Fibroblast of lung (primary cell): ENCODE measurements around the gene PKIG. TPM values are rescaled to one million over a fixed set of nuclear protein-coding genes. Genes with fewer than 3 reads are reported as not detected.

ENCODE experiments used
- DNase-seq, 2 donors: peaks; one replicate each; pipeline versions ENCODE4 v3.0.0 to v3.0.0-alpha.2; 2010; ENCODE audit warnings: low read depth in 2 of 2
- H2AFZ ChIP-seq: 2 replicates; pipeline ENCODE4 v1.5.1; 2012; ENCODE audit warnings: low read length, control low read depth, inconsistent platforms
- H3K27ac ChIP-seq: 2 replicates; pipeline ENCODE4 v1.5.1; 2011; ENCODE audit warnings: low read length, control low read depth; ENCODE audit not compliant: insufficient read depth
- H3K27me3 ChIP-seq: 2 replicates; pipeline ENCODE4 v1.5.1; 2011; ENCODE audit warnings: mild to moderate bottlenecking, low read length; ENCODE audit not compliant: control insufficient read depth, insufficient read depth
- H3K36me3 ChIP-seq: 2 replicates; pipeline ENCODE4 v1.5.1; 2011; ENCODE audit warnings: low read length; ENCODE audit not compliant: control insufficient read depth, insufficient read depth
- H3K4me1 ChIP-seq: 2 replicates; pipeline ENCODE4 v1.5.1; 2011; ENCODE audit warnings: low read length; ENCODE audit not compliant: control insufficient read depth, insufficient read depth; ENCODE audit errors: extremely low read depth
- H3K4me2 ChIP-seq: 2 replicates; pipeline ENCODE4 v1.5.1; 2011; ENCODE audit warnings: low read length, control low read depth; ENCODE audit not compliant: insufficient read depth; ENCODE audit errors: extremely low read depth
- H3K4me3 ChIP-seq, 4 experiments: fragments of 200-600 bp in 1 of 4; sonication (generic) in 1 of 4; replicated peaks in 1 of 4; 2 replicates each; pipeline ENCODE4 v1.5.1; 2011 to 2016; ENCODE audit warnings: low read length in 4 of 4, low read depth in 3 of 4, mild to moderate bottlenecking in 3 of 4, control low read depth in 2 of 4, inconsistent platforms in 1 of 4, mixed read lengths in 1 of 4; ENCODE audit not compliant: insufficient read depth in 1 of 4; ENCODE audit errors: control extremely low read depth in 1 of 4
- H3K79me2 ChIP-seq: 2 replicates; pipeline ENCODE4 v1.5.1; 2012; ENCODE audit warnings: mild to moderate bottlenecking, low read length, inconsistent platforms; ENCODE audit not compliant: control insufficient read depth, insufficient read depth
- H3K9ac ChIP-seq: 2 replicates; pipeline ENCODE4 v1.5.1; 2011; ENCODE audit warnings: mild to moderate bottlenecking, low read length, control low read depth; ENCODE audit not compliant: insufficient read depth
- H3K9me3 ChIP-seq: 2 replicates; pipeline ENCODE4 v1.5.1; 2012; ENCODE audit warnings: low read depth, low read length; ENCODE audit not compliant: control insufficient read depth, insufficient read depth
- H4K20me1 ChIP-seq: 2 replicates; pipeline ENCODE4 v1.5.1; 2011; ENCODE audit warnings: low read length; ENCODE audit not compliant: control insufficient read depth, insufficient read depth; ENCODE audit errors: extremely low read depth
- CTCF ChIP-seq, 2 donors: IDR thresholded peaks in 1 of 2; conservative IDR thresholded peaks in 1 of 2; 1 replicate in 1 of 2; 2 replicates in 1 of 2; pipeline ENCODE4 v1.5.1; 2011 to 2012; ENCODE audit warnings: low read length in 2 of 2, control low read depth in 1 of 2, inconsistent platforms in 1 of 2, low read depth in 1 of 2, mild to moderate bottlenecking in 1 of 2
- EZH2 ChIP-seq: IDR thresholded peaks from 2 replicates; pipeline ENCODE4 v1.5.1; 2012; ENCODE audit warnings: low read length, control low read depth, mild to moderate bottlenecking; ENCODE audit errors: missing control alignments
- polyA plus RNA-seq, 2 donors: library from polyadenylated mRNA; depleted of rRNA in 1 of 2; stranded (reverse) in 1 of 2; unstranded in 1 of 2; fragments of >200 nt; gene quantifications; 2 replicates each; pipeline ENCODE4 v1.2.1, GENCODE V29; 2011 to 2012; ENCODE audit warnings: missing spikeins in 1 of 2
- total RNA-seq: library from RNA; depleted of rRNA; stranded (reverse); fragments of >200 nt; gene quantifications from 2 replicates; pipeline ENCODE4 v1.2.1, GENCODE V29; 2014

The PKIG gene
- total and polyA plus RNA-seq, 2 donors (not counting 1 experiment from before 2014, with no cell fraction given): 192 to 234 TPM

- no peak overlapping the region for H3K4me3 ChIP-seq
- H3K27ac ChIP-seq: peak overlapping the region; percentile 15
- peak in 1 of 2 donors; percentile 28 for DNase-seq
- H3K36me3 ChIP-seq: no peaks in the 10 kb centered on the region
- TF ChIP-seq CTCF (conservative IDR thresholded peaks at IDR 0.05 in 1 of 2, IDR thresholded peaks at IDR 0.05 in 1 of 2; ENCODE audit: low read depth in 1 of 2, low read length in 2 of 2) (peak in 1 of 2 donors; percentile 12), EZH2 (no peak)
- H3K27me3 ChIP-seq: no peaks in the 10 kb centered on the region
- H3K4me1 ChIP-seq: peaks cover 36% of the 10 kb centered on the region
- H2AFZ ChIP-seq: no peak overlapping the region
- H3K79me2 ChIP-seq: peaks cover 5% of the 10 kb centered on the region
- H3K9ac ChIP-seq: no peak overlapping the region
- no peak overlapping the region for H3K4me2 ChIP-seq
- H3K9me3 ChIP-seq: no peaks in the 10 kb centered on the region
- H4K20me1 ChIP-seq: no peaks in the 10 kb centered on the region
Observed at GRCh38 chr20:44598423-44599305, 16.3 kb downstream of the PKIG start.

GRCh38 chr20:44599715-44600114 lies 17.3 kb downstream of the PKIG start:
- no peak overlapping the region for H3K27ac ChIP-seq
- no peak overlapping the region for H3K9ac ChIP-seq
- H3K4me1 ChIP-seq: peaks cover 30% of the 10 kb centered on the region
- DNase-seq: no peak
- H3K79me2 ChIP-seq: peaks cover 5% of the 10 kb centered on the region
- TF ChIP-seq EZH2 (no peak), CTCF (conservative IDR thresholded peaks at IDR 0.05 in 1 of 2, IDR thresholded peaks at IDR 0.05 in 1 of 2; ENCODE audit: low read depth in 1 of 2, low read length in 2 of 2) (no peak)
- no peaks in the 10 kb centered on the region for H3K9me3 ChIP-seq
- H2AFZ ChIP-seq: no peak overlapping the region
- H3K4me3 ChIP-seq: no peak overlapping the region
- H3K27me3 ChIP-seq: no peaks in the 10 kb centered on the region
- no peaks in the 10 kb centered on the region for H3K36me3 ChIP-seq
- no peaks in the 10 kb centered on the region for H4K20me1 ChIP-seq
- no peak overlapping the region for H3K4me2 ChIP-seq

GRCh38 chr20:44600301-44600700 lies 17.9 kb downstream of the PKIG start:
- no peak overlapping the region for H3K27ac ChIP-seq
- H3K4me2 ChIP-seq: no peak overlapping the region
- no peak overlapping the region for H2AFZ ChIP-seq
- H3K9ac ChIP-seq: no peak overlapping the region
- no peak overlapping the region for H3K4me3 ChIP-seq
- peaks cover 3% of the 10 kb centered on the region for H3K79me2 ChIP-seq
- H4K20me1 ChIP-seq: no peaks in the 10 kb centered on the region
- no peak for TF ChIP-seq CTCF (conservative IDR thresholded peaks at IDR 0.05 in 1 of 2, IDR thresholded peaks at IDR 0.05 in 1 of 2; ENCODE audit: low read depth in 1 of 2, low read length in 2 of 2)
- no peak for TF ChIP-seq EZH2
- peaks cover 27% of the 10 kb centered on the region for H3K4me1 ChIP-seq
- H3K9me3 ChIP-seq: no peaks in the 10 kb centered on the region
- no peak for DNase-seq
- H3K27me3 ChIP-seq: no peaks in the 10 kb centered on the region
- H3K36me3 ChIP-seq: no peaks in the 10 kb centered on the region
